GM21390 (cell line): ENCODE measurements around the gene ZNF133.

Experiments
- ATAC-seq: cut with Tn5 transposase; IDR thresholded peaks from one replicate; pipeline ENCODE4 v1.9.1; 2021; ENCODE audit not compliant: unreplicated experiment

The ZNF133 gene

DNA sequence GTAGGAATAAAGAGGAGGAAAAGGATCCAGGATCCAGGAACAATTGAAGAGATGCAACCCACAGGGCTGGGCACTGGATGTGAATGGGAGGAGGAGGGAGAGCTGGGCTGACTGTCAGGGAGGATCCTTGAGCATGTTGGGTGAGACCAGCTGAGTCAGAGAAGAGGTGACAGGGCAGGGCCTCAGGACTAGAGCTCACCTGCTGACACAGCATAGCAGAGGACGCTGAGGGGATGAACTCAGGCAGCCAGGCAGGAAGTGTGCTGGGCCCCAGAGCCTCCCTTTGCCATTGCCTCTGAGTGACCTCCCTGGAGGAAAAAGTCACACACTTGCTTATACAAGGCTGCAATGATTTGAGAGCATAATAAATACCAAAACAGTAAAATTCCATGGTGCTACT, 72.3 kb downstream of the ZNF133 start:
- no peak for ATAC-seq

DNA sequence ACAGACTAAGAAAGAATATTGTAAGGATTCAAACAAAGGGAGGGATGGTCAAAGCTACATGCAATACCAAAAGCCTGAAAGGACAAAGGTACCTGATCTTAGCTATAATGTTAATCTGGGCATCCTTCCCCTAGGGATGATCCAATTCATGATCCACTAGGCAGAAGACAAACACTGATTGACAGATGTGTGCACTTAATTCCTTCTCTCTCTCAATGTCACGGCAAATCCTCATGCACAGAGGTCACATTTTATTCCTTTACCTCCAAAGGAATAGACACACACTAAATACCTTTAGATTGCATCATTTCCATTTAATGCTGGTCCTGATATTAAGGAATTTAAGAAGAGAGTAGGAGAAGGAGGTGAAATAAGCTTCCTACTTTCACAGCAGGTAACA, 73.4 kb downstream of the ZNF133 start:
- ATAC-seq, result no peak

DNA sequence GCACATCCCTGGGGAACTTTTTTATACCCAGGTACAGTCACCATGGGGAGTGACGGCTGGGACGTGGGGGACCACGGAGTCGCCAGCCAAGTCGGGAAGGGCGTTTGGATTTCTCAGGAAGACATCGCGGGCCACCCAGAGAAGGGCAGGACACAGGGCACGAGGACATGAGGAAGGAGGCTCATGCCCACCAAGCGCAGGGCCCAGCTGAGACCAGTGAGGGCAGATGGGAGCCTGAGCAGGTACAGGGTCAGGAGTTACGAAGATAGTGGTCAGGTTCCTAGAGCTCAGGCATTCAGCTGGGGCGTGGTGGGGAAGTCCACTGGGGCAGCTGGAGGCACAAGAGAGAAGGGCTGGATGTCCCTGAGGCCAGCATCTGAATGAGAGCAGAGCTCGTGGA, 74.6 kb downstream of the ZNF133 start:
- no peak for ATAC-seq

DNA sequence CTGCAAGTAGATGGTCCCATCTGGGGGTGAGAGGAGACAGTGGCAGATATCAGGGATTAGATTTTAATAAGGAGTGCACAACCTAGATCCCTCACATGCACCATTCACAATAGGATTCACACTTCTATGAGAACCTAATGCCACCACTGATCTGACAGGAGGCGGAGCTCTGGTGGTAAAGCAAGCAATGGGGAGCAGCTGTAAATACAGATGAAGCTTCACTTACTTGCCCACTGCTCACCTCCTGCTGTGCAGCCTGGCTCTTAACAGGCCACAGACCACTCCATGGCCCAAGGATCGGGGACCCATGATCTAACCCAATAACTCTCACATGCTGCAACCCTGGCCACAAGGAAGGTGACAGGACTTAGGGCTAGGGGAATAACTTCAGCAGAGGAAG, 75.4 kb downstream of the ZNF133 start:
- no peak for ATAC-seq

DNA sequence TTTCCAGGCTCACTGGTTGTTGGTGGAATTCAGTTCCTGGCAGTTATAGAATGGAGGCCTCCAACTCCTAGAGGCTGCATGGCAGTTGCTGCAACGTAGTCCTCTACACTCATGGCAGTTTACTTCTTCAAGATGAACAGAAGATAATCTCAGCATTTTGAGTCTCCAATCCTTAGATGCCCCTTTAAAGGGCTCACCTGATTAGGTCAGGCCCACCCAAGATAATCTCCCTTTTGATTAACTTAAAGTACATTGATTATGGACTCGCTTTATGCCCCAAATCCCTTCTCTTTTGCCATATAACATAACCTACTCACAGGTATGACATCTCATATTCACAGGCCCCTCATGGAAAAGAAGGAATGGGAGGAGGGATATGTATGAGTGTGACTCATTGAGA, 76.4 kb downstream of the ZNF133 start:
- no peak for ATAC-seq
